GM12873 (cell line): ENCODE measurements around the gene NISCH.
A peak's percentile ranks its signal among the peaks of the same experiment; 100 is the strongest.

ENCODE experiments used
- CTCF ChIP-seq: IDR thresholded peaks from 2 replicates; pipeline ENCODE4 v1.5.1; 2012; ENCODE audit warnings: low read depth, mild to moderate bottlenecking, moderate library complexity, low read length, control low read depth; ENCODE audit not compliant: insufficient read depth; ENCODE audit errors: missing control alignments

Gene NISCH

GRCh38 chr3:52422669-52423068 lies 32.7 kb upstream of the NISCH start:
- no peak for TF ChIP-seq CTCF

GRCh38 chr3:52423173-52423572 lies 32.2 kb upstream of the NISCH start:
- TF ChIP-seq CTCF, result no peak

GRCh38 chr3:52428151-52429005 lies 27.0 kb upstream of the NISCH start:
- peak; percentile 78 for TF ChIP-seq CTCF

GRCh38 chr3:52429031-52429430 lies 26.4 kb upstream of the NISCH start:
- no peak for TF ChIP-seq CTCF

GRCh38 chr3:52429779-52430415 lies 25.5 kb upstream of the NISCH start:
- no peak for TF ChIP-seq CTCF

GRCh38 chr3:52430416-52430810 lies 25.0 kb upstream of the NISCH start:
- TF ChIP-seq CTCF, result no peak

- TF ChIP-seq CTCF, result no peak
Observed at GRCh38 chr3:52431459-52432223, 23.8 kb upstream of the NISCH start.
